ENCODE measurements around the gene TSSC4.

TSSC4 gene

DNA sequence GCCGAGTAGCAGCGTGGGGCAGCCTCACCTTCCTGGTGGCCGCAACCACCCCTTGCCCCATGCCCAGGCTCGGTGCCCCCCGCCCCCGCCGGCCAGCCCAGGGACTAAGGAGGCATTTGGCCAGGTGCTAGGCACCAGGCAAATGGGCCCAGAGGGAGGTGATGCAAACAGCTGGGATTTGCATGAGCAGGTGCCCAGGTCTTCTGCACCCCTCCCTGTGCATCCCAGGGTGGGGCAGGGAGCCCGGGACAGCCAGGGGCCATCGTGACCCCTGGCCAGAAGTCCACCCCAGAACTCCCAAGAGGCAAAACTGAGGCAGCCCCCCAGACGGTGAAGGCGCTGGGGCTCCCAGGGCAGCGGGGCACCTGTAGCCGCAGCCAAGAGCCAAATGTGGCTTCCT is 25.7 kb downstream of the TSSC4 start:
- DNase-seq (ENCODE audit: low read depth, low spot score), result no peak
- H3K4me3 ChIP-seq (ENCODE audit: low read depth, low read length), result no peak overlapping the region
- CTCF ChIA-PET, result interaction anchor here (0.8 to 13.3 kb wide), 7 partner anchors 25 to 466 kb away, joined by 3 to 381 read pairs (median 6); partner anchors contain the start of genes C11orf21, TSPAN32 and TSSC4
- POLR2A ChIA-PET, result no interaction called here
- TF ChIP-seq, protein P1, sequence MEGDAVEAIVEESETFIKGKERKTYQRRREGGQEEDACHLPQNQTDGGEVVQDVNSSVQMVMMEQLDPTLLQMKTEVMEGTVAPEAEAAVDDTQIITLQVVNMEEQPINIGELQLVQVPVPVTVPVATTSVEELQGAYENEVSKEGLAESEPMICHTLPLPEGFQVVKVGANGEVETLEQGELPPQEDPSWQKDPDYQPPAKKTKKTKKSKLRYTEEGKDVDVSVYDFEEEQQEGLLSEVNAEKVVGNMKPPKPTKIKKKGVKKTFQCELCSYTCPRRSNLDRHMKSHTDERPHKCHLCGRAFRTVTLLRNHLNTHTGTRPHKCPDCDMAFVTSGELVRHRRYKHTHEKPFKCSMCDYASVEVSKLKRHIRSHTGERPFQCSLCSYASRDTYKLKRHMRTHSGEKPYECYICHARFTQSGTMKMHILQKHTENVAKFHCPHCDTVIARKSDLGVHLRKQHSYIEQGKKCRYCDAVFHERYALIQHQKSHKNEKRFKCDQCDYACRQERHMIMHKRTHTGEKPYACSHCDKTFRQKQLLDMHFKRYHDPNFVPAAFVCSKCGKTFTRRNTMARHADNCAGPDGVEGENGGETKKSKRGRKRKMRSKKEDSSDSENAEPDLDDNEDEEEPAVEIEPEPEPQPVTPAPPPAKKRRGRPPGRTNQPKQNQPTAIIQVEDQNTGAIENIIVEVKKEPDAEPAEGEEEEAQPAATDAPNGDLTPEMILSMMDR (IDR thresholded peaks at IDR 0.05; ENCODE audit: insufficient read depth, low read length, missing control alignments), result no peak

DNA sequence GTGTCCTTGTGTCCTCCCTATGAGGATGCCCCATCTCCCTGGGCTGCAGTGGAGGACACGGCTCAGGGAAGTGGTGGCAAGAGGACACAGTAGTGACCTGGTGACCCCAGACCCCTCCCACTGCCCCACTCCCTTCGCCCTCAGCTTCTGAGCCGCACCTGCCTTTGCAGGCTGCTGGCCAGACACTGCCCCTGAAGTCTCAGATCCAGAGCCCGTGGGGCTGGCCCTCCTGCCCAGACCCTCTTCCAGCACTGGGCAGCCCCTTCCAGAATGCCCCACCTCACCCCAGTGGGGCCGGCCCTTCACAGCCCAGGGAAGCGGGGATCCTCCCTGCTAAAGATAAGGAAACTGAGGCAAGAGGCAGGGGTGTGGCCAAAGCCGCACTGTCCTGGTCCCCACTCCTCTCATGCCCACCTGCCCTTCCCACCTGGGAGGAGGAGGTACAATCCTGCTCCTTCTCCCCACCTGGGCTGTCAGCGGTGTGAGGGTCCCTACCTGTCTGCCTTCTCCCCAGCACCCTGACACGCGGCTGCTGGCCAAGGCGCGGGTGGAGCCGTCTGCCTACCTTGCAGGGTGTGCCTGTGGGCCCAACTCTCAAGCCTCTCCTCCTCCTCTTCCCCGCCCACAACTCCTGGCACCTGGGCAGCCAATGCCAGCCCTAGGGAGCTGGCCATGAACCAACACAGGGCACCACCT is 26.4 kb downstream of the TSSC4 start:
- ChIA-PET POLR2A (no interaction called here), CTCF (interaction anchor here (0.8 to 13.3 kb wide), 11 partner anchors 8 to 466 kb away, joined by 3 to 381 read pairs (median 4); partner anchors contain the start of genes C11orf21, TSPAN32 and TSSC4)
- no peak overlapping the region for H3K4me3 ChIP-seq (ENCODE audit: low read depth, low read length)
- TF ChIP-seq, protein P1 (IDR thresholded peaks at IDR 0.05; ENCODE audit: insufficient read depth, low read length, missing control alignments), result no peak
- DNase-seq (ENCODE audit: low read depth, low spot score), result no peak

DNA sequence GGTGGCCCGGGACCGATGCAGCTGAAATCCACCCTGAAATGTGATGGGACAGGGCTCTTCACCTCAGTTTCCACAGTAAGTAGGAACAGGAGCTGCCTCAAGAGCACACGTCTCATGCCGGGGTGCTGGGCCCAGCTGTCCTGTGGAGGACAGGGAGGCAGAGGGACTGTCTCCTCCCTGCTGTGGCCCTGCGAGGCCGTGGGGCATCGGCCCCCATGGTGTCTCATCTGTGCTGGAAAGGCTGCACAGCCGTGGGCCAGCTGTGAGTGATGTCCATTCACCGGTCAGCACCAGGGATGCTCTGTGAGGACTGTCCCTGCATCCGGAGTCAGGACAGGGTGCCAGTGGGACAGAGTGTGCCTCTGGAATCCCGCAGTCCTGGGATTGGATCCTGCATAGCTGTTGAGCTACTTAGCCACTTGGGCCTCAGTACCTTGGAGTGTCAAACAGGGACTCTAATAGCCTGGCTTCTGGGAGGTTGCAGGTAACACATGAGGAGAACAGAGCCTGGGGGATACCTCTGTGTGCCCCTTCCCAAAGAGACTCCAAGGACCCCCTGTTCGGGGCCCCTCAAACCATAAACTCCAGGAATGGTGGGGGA is 27.3 kb downstream of the TSSC4 start:
- no peak for DNase-seq (ENCODE audit: low read depth, low spot score)
- TF ChIP-seq, protein P1 (IDR thresholded peaks at IDR 0.05; ENCODE audit: insufficient read depth, low read length, missing control alignments), result no peak
- POLR2A ChIA-PET, result no interaction called here
- H3K4me3 ChIP-seq (ENCODE audit: low read depth, low read length), result no peak overlapping the region
- CTCF ChIA-PET, result interaction anchor here (0.7 to 9.7 kb wide), 9 partner anchors 9 to 465 kb away, joined by 3 to 226 read pairs (median 5); no protein-coding TSS in a partner anchor

DNA sequence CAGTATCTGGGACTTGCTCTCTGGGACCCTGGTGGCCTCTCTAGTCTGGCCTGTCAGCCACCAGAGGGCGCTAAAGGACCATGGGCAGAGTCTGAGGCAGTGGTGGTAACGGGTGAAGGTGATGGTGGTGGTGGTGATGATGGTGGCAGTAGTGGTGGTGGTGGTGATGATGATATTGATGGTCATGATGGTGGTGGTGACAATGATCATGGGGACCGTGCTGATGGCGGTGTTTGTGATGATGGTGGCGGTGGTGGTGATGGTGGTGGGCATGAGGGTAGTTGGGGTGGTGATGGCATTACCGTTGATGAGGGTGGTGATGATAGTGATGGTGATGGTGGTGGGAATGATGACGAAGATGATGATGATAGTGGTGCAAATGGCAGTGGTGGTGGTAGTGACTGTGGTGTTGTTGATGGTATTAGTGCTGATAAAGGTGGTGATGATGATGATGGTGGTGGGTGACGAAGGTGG is 27.8 kb downstream of the TSSC4 start:
- TF ChIP-seq, protein P1 (IDR thresholded peaks at IDR 0.05; ENCODE audit: insufficient read depth, low read length, missing control alignments), result peak; percentile 77
- DNase-seq (ENCODE audit: low read depth, low spot score), result no peak
- CTCF ChIA-PET, result interaction anchor here (1.2 to 9.7 kb wide), 4 partner anchors 9 to 464 kb away, joined by 4 to 226 read pairs (median 7); no protein-coding TSS in a partner anchor
- POLR2A ChIA-PET, result no interaction called here
- H3K4me3 ChIP-seq (ENCODE audit: low read depth, low read length), result no peak overlapping the region

DNA sequence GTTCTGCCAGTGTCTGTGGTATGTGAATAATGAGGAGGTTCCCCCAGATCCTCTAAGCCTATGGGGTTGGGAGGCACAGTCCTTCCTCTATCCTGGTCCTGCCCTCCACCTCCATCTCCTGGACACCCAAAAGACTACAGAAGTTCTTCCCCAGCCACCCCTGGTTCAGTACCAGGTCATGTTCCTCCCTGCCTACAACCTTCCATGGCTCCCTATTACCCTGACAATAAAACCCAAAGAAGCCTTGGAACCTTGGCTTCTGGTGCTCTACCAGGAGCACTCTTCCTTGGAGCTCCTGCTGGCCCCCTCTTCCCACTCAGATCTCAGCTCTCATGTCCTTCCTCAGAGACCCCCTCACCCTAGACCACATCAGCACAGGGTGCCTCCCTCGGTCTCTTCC is 30.8 kb downstream of the TSSC4 start:
- DNase-seq (ENCODE audit: low read depth, low spot score), result no peak
- no peak overlapping the region for H3K4me3 ChIP-seq (ENCODE audit: low read depth, low read length)
- ChIA-PET POLR2A (no interaction called here), CTCF (interaction anchor here (2.6 to 2.8 kb wide), 2 partner anchors 11 to 100 kb away, joined by 19 to 24 read pairs; no protein-coding TSS in a partner anchor)
- TF ChIP-seq, protein P1 (IDR thresholded peaks at IDR 0.05; ENCODE audit: insufficient read depth, low read length, missing control alignments), result no peak

DNA sequence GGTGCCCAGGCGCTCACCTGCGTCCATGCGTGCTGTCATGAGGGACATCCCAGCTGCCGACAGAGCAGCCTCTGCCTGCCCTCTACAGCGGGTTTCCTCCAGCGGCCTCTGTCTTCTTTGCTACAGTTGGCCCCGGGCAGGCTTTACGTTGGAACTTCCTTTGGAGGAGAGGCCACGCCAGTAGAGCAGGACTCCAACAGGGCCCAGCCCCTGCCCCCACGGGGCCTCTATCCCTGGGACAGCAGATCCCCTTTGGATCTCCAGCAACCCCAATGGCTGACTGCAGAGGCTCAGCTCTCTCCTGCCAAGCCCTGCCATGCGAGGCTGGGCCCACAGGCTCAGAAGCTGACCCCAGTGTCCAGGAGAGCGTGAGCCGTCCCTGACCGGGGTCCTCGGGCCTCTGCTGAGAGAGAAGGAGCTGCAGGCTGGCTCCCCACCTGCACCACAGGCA is 31.6 kb downstream of the TSSC4 start:
- CTCF ChIA-PET, result interaction anchor here (2.6 to 2.8 kb wide), 2 partner anchors 12 to 100 kb away, joined by 19 to 24 read pairs; no protein-coding TSS in a partner anchor
- H3K4me3 ChIP-seq (ENCODE audit: low read depth, low read length), result no peak overlapping the region
- TF ChIP-seq, protein P1 (IDR thresholded peaks at IDR 0.05; ENCODE audit: insufficient read depth, low read length, missing control alignments), result no peak
- POLR2A ChIA-PET, result no interaction called here
- no peak for DNase-seq (ENCODE audit: low read depth, low spot score)
